Measurements from ENCODE around the gene EGFL7.

Gene EGFL7

GRCh38 chr9:136662656-136663581 lies at the start of gene EGFL7:
EGFL7 (plus strand) TSS chr9:136662916; CDS start chr9:136668283, 5,367 bp downstream.
- no peaks in the 10 kb centered on the region for H3K36me3 ChIP-seq (ENCODE audit: insufficient read depth, low read length)
- H2AFZ ChIP-seq (ENCODE audit: low read length, unreplicated experiment) = no peak within 1 kb of the TSS
- H3K4me1 ChIP-seq (ENCODE audit: control insufficient read depth, insufficient read depth, low read length, unreplicated experiment) = no peaks in the 10 kb centered on the region
- H3K27me3 ChIP-seq (ENCODE audit: insufficient read depth, low read length) = peaks cover 15% of the 10 kb centered on the region; the same call in 1 of the 2 replicates
- no peak within 1 kb of the TSS for H3K4me3 ChIP-seq (ENCODE audit: low read depth, low read length)
- H3K79me2 ChIP-seq (ENCODE audit: control insufficient read depth, insufficient read depth, low read length, unreplicated experiment) = no peaks in the 10 kb centered on the region
- H3K27ac ChIP-seq (ENCODE audit: low read depth, low read length) = no peak within 1 kb of the TSS

DNA sequence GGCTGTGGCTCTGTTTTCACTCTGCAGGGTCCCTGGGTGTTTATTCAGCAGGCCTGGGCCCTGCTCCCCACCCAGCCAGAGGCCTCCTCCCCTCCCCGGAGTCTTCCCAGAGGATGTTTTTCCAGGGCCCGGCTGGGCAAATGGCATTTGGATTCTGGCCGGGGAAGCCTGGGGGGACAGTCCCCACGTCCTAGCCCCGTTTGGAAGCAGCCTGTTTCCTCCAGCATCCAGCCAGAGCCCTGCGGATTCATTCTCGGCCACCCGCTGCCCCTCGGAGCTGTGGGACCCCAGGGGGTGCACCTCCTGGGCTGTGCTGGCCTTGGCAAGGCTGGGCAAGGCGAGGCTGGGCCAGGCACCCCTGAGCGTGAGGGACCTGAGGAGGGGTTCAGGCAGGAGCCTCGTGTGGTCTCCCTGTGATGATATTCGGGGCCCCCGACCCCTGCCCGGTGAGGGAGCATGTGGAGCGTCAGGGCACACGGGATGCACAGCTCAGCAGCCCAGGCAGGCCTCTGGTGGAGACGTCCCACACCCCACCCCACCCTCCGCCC lies 48.8 kb upstream of the EGFL7 start:
- Histone ChIP-seq H3K4me1 (ENCODE audit: control insufficient read depth, insufficient read depth, low read length, unreplicated experiment) (peaks cover 23% of the 10 kb centered on the region), H3K27me3 (ENCODE audit: insufficient read depth, low read length) (no peaks in the 10 kb centered on the region), H3K79me2 (ENCODE audit: control insufficient read depth, insufficient read depth, low read length, unreplicated experiment) (no peaks in the 10 kb centered on the region), H3K4me3 (ENCODE audit: low read depth, low read length) (no peak overlapping the region), H3K36me3 (ENCODE audit: insufficient read depth, low read length) (no peaks in the 10 kb centered on the region), H2AFZ (ENCODE audit: low read length, unreplicated experiment) (peak overlapping the region; percentile 38), H3K27ac (ENCODE audit: low read depth, low read length) (no peak overlapping the region)

DNA sequence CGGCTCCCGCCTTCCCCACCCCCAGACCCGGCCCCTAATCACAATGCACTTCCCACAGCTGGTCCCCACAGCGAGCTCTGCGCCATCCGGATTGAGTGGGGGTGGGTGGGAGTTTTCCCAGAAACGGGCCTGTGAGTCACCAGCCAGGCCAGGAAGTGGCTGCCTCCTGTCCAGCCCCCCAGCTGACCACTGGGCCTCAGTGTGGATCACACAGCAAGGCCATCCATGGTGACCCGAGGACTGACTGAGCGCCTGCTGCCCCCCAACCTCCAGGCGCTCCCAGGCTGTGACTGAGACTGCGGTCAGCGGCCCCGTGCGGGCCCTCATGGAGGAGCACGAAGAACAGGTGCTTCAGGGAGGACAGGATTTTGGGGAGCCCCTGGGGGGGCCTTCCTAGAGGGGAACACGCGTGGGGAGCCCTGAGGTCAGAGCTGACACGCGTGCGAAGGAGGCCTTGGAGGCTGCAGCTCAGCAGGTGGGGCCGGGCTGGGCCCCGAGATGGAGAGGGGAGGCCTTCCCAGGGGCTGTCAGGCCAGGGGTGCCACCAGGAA lies 48.3 kb upstream of the EGFL7 start:
- no peak overlapping the region for H3K27ac ChIP-seq (ENCODE audit: low read depth, low read length)
- H3K36me3 ChIP-seq (ENCODE audit: insufficient read depth, low read length) = no peaks in the 10 kb centered on the region
- H3K4me1 ChIP-seq (ENCODE audit: control insufficient read depth, insufficient read depth, low read length, unreplicated experiment) = peaks cover 23% of the 10 kb centered on the region
- H3K4me3 ChIP-seq (ENCODE audit: low read depth, low read length) = no peak overlapping the region
- no peak overlapping the region for H2AFZ ChIP-seq (ENCODE audit: low read length, unreplicated experiment)
- H3K27me3 ChIP-seq (ENCODE audit: insufficient read depth, low read length) = no peaks in the 10 kb centered on the region
- H3K79me2 ChIP-seq (ENCODE audit: control insufficient read depth, insufficient read depth, low read length, unreplicated experiment) = no peaks in the 10 kb centered on the region

DNA sequence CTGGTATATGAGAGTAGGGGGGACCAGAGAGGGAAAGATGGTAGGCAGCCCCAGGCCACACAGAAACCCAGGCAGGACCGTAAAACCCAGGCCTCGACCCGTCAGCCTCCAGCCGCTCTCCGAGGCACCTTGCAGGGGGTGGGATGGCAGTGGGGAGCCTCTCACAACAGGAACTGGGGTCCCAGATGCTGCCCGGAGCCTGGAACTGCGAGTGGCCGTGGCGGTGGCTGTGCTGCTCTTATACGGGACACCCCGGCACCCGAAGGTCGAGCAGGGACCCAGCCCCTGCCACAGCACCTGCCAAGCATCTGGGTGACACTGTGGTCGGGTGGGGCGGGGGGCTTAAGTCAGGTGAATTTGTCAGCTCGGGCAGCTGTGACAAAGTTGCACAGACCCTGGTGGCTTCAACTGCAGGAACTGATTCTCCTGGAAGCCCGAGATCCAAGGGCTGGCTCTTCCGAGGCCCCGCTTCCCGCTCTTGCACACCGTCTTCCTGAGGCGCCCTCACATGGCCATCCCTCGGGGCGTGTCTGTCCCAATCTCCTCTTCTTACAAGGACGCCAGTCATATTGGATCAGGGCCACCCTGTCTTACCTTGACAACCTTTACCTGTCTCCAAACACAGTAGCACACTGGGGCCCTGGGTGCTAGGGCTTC lies 47.6 kb upstream of the EGFL7 start:
- Histone ChIP-seq H3K4me3 (ENCODE audit: low read depth, low read length) (no peak overlapping the region), H3K27ac (ENCODE audit: low read depth, low read length) (no peak overlapping the region), H3K36me3 (ENCODE audit: insufficient read depth, low read length) (no peaks in the 10 kb centered on the region), H2AFZ (ENCODE audit: low read length, unreplicated experiment) (no peak overlapping the region), H3K4me1 (ENCODE audit: control insufficient read depth, insufficient read depth, low read length, unreplicated experiment) (peaks cover 23% of the 10 kb centered on the region), H3K27me3 (ENCODE audit: insufficient read depth, low read length) (no peaks in the 10 kb centered on the region), H3K79me2 (ENCODE audit: control insufficient read depth, insufficient read depth, low read length, unreplicated experiment) (no peaks in the 10 kb centered on the region)

DNA sequence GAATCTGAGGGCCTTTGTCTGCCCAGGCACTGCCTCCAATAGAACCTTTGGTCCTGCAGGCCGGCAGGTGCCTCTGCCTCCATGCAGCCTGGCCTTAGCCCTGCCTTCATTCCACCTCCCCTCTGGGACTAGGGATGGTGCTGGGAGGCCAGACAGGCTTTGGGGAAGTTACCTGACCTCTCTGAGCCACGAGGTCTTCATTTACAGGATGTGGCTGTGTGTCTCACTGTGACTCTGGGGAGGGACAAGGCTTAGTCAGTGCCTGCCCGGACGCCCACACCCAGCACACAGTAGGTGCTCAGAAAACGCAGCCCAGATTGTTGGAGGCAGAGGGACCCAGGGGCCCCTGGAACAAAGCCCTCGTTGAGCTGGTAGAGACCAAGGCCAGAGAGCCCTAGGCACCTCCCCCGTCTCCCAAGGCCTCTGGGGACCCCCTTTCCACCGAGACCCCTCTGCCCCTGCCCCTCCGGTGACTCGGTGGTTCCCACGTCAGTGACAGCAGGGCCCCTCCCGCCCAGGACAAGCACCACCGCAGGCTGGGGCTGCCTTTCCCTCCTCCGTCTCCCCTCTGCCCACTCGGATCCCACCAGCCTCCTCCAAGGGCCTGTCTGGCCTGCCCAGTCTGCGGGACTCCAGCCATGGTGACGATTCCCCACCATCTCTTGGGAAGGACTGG lies 46.9 kb upstream of the EGFL7 start:
- H3K4me1 ChIP-seq (ENCODE audit: control insufficient read depth, insufficient read depth, low read length, unreplicated experiment) = peaks cover 23% of the 10 kb centered on the region
- H3K79me2 ChIP-seq (ENCODE audit: control insufficient read depth, insufficient read depth, low read length, unreplicated experiment) = no peaks in the 10 kb centered on the region
- no peak overlapping the region for H3K4me3 ChIP-seq (ENCODE audit: low read depth, low read length)
- H3K27me3 ChIP-seq (ENCODE audit: insufficient read depth, low read length) = no peaks in the 10 kb centered on the region
- no peak overlapping the region for H3K27ac ChIP-seq (ENCODE audit: low read depth, low read length)
- no peak overlapping the region for H2AFZ ChIP-seq (ENCODE audit: low read length, unreplicated experiment)
- H3K36me3 ChIP-seq (ENCODE audit: insufficient read depth, low read length) = no peaks in the 10 kb centered on the region

- Histone ChIP-seq H3K4me3 (ENCODE audit: low read depth, low read length) (no peak overlapping the region), H3K27ac (ENCODE audit: low read depth, low read length) (no peak overlapping the region), H3K79me2 (ENCODE audit: control insufficient read depth, insufficient read depth, low read length, unreplicated experiment) (no peaks in the 10 kb centered on the region), H3K4me1 (ENCODE audit: control insufficient read depth, insufficient read depth, low read length, unreplicated experiment) (peaks cover 23% of the 10 kb centered on the region), H2AFZ (ENCODE audit: low read length, unreplicated experiment) (no peak overlapping the region), H3K36me3 (ENCODE audit: insufficient read depth, low read length) (no peaks in the 10 kb centered on the region), H3K27me3 (ENCODE audit: insufficient read depth, low read length) (no peaks in the 10 kb centered on the region)
Measured at GRCh38 chr9:136616307-136616635, 46.4 kb upstream of the EGFL7 start.

DNA sequence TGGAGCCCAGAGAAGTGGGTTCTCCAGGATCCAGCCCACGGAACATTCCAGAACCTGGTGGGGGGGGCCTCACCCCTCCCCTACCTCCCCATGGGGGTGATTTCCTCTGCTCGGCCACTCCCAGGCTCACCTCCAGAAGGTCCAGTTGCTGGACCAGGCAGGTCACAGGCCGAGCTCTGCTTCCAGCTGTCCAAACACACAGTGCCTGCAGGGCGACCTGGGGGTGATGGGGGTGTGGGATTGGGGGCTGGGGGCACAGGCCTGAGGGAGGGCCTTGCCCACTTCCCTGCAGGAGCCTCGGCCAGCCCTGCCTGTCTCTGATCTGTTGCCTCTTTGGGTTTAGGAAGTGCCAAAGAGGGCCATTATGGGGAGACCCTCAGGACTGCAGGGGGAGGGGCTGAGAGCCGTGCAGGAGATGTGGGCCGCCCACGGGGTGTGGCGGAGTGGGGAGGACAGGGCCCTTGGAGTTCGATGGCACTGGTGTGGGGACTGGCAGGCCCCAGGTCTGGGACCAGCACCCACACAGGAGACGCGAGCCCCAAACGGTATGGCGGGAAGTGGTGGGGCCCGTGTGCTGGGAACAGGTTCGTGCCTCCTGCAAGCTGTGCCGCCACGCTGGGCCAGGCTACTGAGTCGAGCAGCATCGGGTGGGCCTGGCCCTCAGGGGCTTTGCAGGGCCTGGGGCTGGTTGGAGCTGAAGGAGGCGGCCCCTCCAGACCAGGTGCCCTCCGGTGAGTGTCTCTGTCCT lies 45.6 kb upstream of the EGFL7 start:
- no peaks in the 10 kb centered on the region for H3K27me3 ChIP-seq (ENCODE audit: insufficient read depth, low read length)
- H2AFZ ChIP-seq (ENCODE audit: low read length, unreplicated experiment) = no peak overlapping the region
- H3K79me2 ChIP-seq (ENCODE audit: control insufficient read depth, insufficient read depth, low read length, unreplicated experiment) = no peaks in the 10 kb centered on the region
- H3K4me1 ChIP-seq (ENCODE audit: control insufficient read depth, insufficient read depth, low read length, unreplicated experiment) = peaks cover 23% of the 10 kb centered on the region
- H3K4me3 ChIP-seq (ENCODE audit: low read depth, low read length) = no peak overlapping the region
- H3K27ac ChIP-seq (ENCODE audit: low read depth, low read length) = no peak overlapping the region
- H3K36me3 ChIP-seq (ENCODE audit: insufficient read depth, low read length) = no peaks in the 10 kb centered on the region

GRCh38 chr9:136617746-136618579 lies 44.8 kb upstream of the EGFL7 start:
- Histone ChIP-seq H3K36me3 (ENCODE audit: insufficient read depth, low read length) (no peaks in the 10 kb centered on the region), H2AFZ (ENCODE audit: low read length, unreplicated experiment) (no peak overlapping the region), H3K79me2 (ENCODE audit: control insufficient read depth, insufficient read depth, low read length, unreplicated experiment) (no peaks in the 10 kb centered on the region), H3K27me3 (ENCODE audit: insufficient read depth, low read length) (no peaks in the 10 kb centered on the region), H3K4me1 (ENCODE audit: control insufficient read depth, insufficient read depth, low read length, unreplicated experiment) (peaks cover 23% of the 10 kb centered on the region), H3K27ac (ENCODE audit: low read depth, low read length) (no peak overlapping the region), H3K4me3 (ENCODE audit: low read depth, low read length) (no peak overlapping the region)

DNA sequence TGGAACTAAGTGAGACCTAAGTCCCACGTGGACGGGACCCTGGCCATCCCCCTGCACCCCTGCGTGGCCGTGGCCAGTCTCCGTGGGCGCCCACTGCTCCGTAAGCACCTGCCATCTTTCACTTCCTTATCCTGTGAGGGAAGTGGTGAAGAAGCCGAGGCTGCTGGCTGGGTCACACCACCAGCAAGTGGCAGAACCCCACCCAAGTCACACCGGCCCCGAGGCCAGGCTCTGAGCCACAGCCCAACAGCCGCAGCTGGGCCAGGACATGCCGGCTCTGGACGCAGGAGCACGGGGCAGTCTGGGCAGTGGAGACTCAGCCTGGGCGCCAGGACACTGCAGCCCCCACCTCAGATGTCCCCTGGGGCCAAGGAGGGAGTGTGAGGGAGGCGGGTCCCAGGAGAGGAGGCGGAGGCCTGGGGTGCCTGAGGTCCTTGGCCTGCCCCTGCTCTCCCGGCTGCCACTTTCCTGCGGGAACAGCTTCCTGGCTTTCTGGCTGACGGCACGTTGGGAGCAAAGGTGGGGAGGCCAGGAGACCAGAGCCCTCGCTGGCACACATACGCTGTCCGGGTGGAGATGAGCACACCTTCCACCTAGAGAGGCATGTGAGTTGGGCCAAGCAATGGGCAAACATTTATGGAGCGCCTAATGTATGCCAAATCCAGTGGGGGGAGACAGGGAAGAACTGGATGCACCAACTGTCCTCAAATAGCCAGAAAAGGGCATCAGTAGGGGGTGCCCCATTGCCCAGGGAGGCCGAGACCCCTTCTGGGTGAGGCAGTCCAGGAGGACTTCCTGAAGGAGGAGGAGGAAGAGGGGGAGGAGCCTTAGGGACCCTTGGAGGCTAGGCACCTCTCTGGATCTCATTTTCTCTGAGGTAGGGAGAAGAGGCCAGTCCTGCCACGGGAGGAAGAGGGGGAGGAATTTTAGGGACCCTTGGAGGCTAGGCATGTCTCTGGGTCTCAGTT lies 43.9 kb upstream of the EGFL7 start:
- Histone ChIP-seq H2AFZ (ENCODE audit: low read length, unreplicated experiment) (no peak overlapping the region), H3K27me3 (ENCODE audit: insufficient read depth, low read length) (no peaks in the 10 kb centered on the region), H3K27ac (ENCODE audit: low read depth, low read length) (no peak overlapping the region), H3K4me3 (ENCODE audit: low read depth, low read length) (no peak overlapping the region), H3K4me1 (ENCODE audit: control insufficient read depth, insufficient read depth, low read length, unreplicated experiment) (peaks cover 19% of the 10 kb centered on the region), H3K36me3 (ENCODE audit: insufficient read depth, low read length) (no peaks in the 10 kb centered on the region), H3K79me2 (ENCODE audit: control insufficient read depth, insufficient read depth, low read length, unreplicated experiment) (no peaks in the 10 kb centered on the region)
